ENCODE measurements around the gene CHL1.
A peak's percentile ranks its signal among the peaks of the same experiment; 100 is the strongest.

The CHL1 gene

GRCh38 chr3:341998-342397 is 145.4 kb downstream of the CHL1 start:
- Histone ChIP-seq H3K36me3 (ENCODE audit: insufficient read depth, low read length) (no peaks in the 10 kb centered on the region), H3K9me3 (ENCODE audit: low read depth, low read length) (no peaks in the 10 kb centered on the region), H3K27ac (no peak overlapping the region), H3K4me3 (no peak overlapping the region), H3K9ac (ENCODE audit: insufficient read length) (no peak overlapping the region)
- TF ChIP-seq POLR2AphosphoS5 (IDR thresholded peaks at IDR 0.05; ENCODE audit: borderline replicate concordance, low read depth, low read length) (no peak), FOXP2 (optimal IDR thresholded peaks at IDR 0.05; ENCODE audit: control extremely low read depth, extremely low read length, insufficient read depth) (no peak), EZH2 (IDR thresholded peaks at IDR 0.05) (no peak)
- no peak for DNase-seq (ENCODE audit: low read depth, low spot score)

- no peak for DNase-seq (ENCODE audit: low read depth, low spot score)
- Histone ChIP-seq H3K9ac (ENCODE audit: insufficient read length) (no peak overlapping the region), H3K4me3 (no peak overlapping the region), H3K27ac (no peak overlapping the region), H3K9me3 (ENCODE audit: low read depth, low read length) (no peaks in the 10 kb centered on the region), H3K36me3 (ENCODE audit: insufficient read depth, low read length) (no peaks in the 10 kb centered on the region)
- TF ChIP-seq POLR2AphosphoS5 (IDR thresholded peaks at IDR 0.05; ENCODE audit: borderline replicate concordance, low read depth, low read length), result no peak
- TF ChIP-seq FOXP2 (optimal IDR thresholded peaks at IDR 0.05; ENCODE audit: control extremely low read depth, extremely low read length, insufficient read depth), result no peak
- no peak for TF ChIP-seq EZH2 (IDR thresholded peaks at IDR 0.05)
These were observed 149.6 kb downstream of the CHL1 start for GRCh38 chr3:346186-346585.

GRCh38 chr3:347581-347980 is 151.0 kb downstream of the CHL1 start:
- DNase-seq (ENCODE audit: low read depth, low spot score), result no peak
- no peaks in the 10 kb centered on the region for H3K9me3 ChIP-seq (ENCODE audit: low read depth, low read length)
- TF ChIP-seq POLR2AphosphoS5 (IDR thresholded peaks at IDR 0.05; ENCODE audit: borderline replicate concordance, low read depth, low read length) (no peak), FOXP2 (optimal IDR thresholded peaks at IDR 0.05; ENCODE audit: control extremely low read depth, extremely low read length, insufficient read depth) (no peak), EZH2 (IDR thresholded peaks at IDR 0.05) (no peak)

GRCh38 chr3:350871-351371 is 154.4 kb downstream of the CHL1 start:
- peak; percentile 39 for DNase-seq (ENCODE audit: low read depth, low spot score)
- H3K9me3 ChIP-seq (ENCODE audit: low read depth, low read length), result no peaks in the 10 kb centered on the region

More at GRCh38 chr3:347581-347980, 151.0 kb downstream of the CHL1 start:
- Histone ChIP-seq H3K36me3 (ENCODE audit: insufficient read depth, low read length) (no peaks in the 10 kb centered on the region), H3K4me3 (no peak overlapping the region), H3K9ac (ENCODE audit: insufficient read length) (no peak overlapping the region), H3K27ac (no peak overlapping the region)

GRCh38 chr3:352599-352998 is 156.0 kb downstream of the CHL1 start:
- Histone ChIP-seq H3K36me3 (ENCODE audit: insufficient read depth, low read length) (no peaks in the 10 kb centered on the region), H3K4me3 (no peak overlapping the region), H3K27ac (no peak overlapping the region), H3K9ac (ENCODE audit: insufficient read length) (no peak overlapping the region), H3K9me3 (ENCODE audit: low read depth, low read length) (no peaks in the 10 kb centered on the region)
- TF ChIP-seq POLR2AphosphoS5 (IDR thresholded peaks at IDR 0.05; ENCODE audit: borderline replicate concordance, low read depth, low read length), result no peak
- no peak for TF ChIP-seq FOXP2 (optimal IDR thresholded peaks at IDR 0.05; ENCODE audit: control extremely low read depth, extremely low read length, insufficient read depth)
- TF ChIP-seq EZH2 (IDR thresholded peaks at IDR 0.05), result no peak
- no peak for DNase-seq (ENCODE audit: low read depth, low spot score)

More at GRCh38 chr3:350871-351371, 154.4 kb downstream of the CHL1 start:
- TF ChIP-seq EZH2 (IDR thresholded peaks at IDR 0.05) (no peak), FOXP2 (optimal IDR thresholded peaks at IDR 0.05; ENCODE audit: control extremely low read depth, extremely low read length, insufficient read depth) (no peak)
- peak overlapping the region; percentile 59 for H3K4me3 ChIP-seq
- no peak overlapping the region for H3K9ac ChIP-seq (ENCODE audit: insufficient read length)
- H3K36me3 ChIP-seq (ENCODE audit: insufficient read depth, low read length), result no peaks in the 10 kb centered on the region
- peak overlapping the region; percentile 50; the same call in 1 of the 2 replicates for H3K27ac ChIP-seq

- no peaks in the 10 kb centered on the region for H3K9me3 ChIP-seq (ENCODE audit: low read depth, low read length)
- no peak overlapping the region for H3K27ac ChIP-seq
- H3K4me3 ChIP-seq, result no peak overlapping the region
- DNase-seq (ENCODE audit: low read depth, low spot score), result no peak
- no peaks in the 10 kb centered on the region for H3K36me3 ChIP-seq (ENCODE audit: insufficient read depth, low read length)
- no peak overlapping the region for H3K9ac ChIP-seq (ENCODE audit: insufficient read length)
- TF ChIP-seq POLR2AphosphoS5 (IDR thresholded peaks at IDR 0.05; ENCODE audit: borderline replicate concordance, low read depth, low read length) (no peak), EZH2 (IDR thresholded peaks at IDR 0.05) (no peak), FOXP2 (optimal IDR thresholded peaks at IDR 0.05; ENCODE audit: control extremely low read depth, extremely low read length, insufficient read depth) (no peak)
These were observed 156.7 kb downstream of the CHL1 start for GRCh38 chr3:353191-353739.

- TF ChIP-seq POLR2AphosphoS5 (IDR thresholded peaks at IDR 0.05; ENCODE audit: borderline replicate concordance, low read depth, low read length), result no peak
- TF ChIP-seq FOXP2 (optimal IDR thresholded peaks at IDR 0.05; ENCODE audit: control extremely low read depth, extremely low read length, insufficient read depth), result no peak
- TF ChIP-seq EZH2 (IDR thresholded peaks at IDR 0.05), result no peak
- Histone ChIP-seq H3K27ac (no peak overlapping the region), H3K36me3 (ENCODE audit: insufficient read depth, low read length) (no peaks in the 10 kb centered on the region), H3K9me3 (ENCODE audit: low read depth, low read length) (no peaks in the 10 kb centered on the region), H3K4me3 (no peak overlapping the region), H3K9ac (ENCODE audit: insufficient read length) (no peak overlapping the region)
- no peak for DNase-seq (ENCODE audit: low read depth, low spot score)
These were observed 157.9 kb downstream of the CHL1 start for GRCh38 chr3:354432-354831.

- no peak overlapping the region for H3K9ac ChIP-seq (ENCODE audit: insufficient read length)
- H3K27ac ChIP-seq, result no peak overlapping the region
These were observed 159.1 kb downstream of the CHL1 start for GRCh38 chr3:355622-356021.

GRCh38 chr3:356952-357351 is 160.4 kb downstream of the CHL1 start:
- TF ChIP-seq EZH2 (IDR thresholded peaks at IDR 0.05), result no peak
- TF ChIP-seq FOXP2 (optimal IDR thresholded peaks at IDR 0.05; ENCODE audit: control extremely low read depth, extremely low read length, insufficient read depth), result no peak
- no peak for TF ChIP-seq POLR2AphosphoS5 (IDR thresholded peaks at IDR 0.05; ENCODE audit: borderline replicate concordance, low read depth, low read length)
- no peak for DNase-seq (ENCODE audit: low read depth, low spot score)
- H3K9me3 ChIP-seq (ENCODE audit: low read depth, low read length), result no peaks in the 10 kb centered on the region
- no peak overlapping the region for H3K27ac ChIP-seq
- no peaks in the 10 kb centered on the region for H3K36me3 ChIP-seq (ENCODE audit: insufficient read depth, low read length)
- no peak overlapping the region for H3K4me3 ChIP-seq
- H3K9ac ChIP-seq (ENCODE audit: insufficient read length), result no peak overlapping the region

More at GRCh38 chr3:355622-356021, 159.1 kb downstream of the CHL1 start:
- no peaks in the 10 kb centered on the region for H3K36me3 ChIP-seq (ENCODE audit: insufficient read depth, low read length)
- H3K4me3 ChIP-seq, result no peak overlapping the region
- no peak for DNase-seq (ENCODE audit: low read depth, low spot score)
- no peaks in the 10 kb centered on the region for H3K9me3 ChIP-seq (ENCODE audit: low read depth, low read length)
- TF ChIP-seq POLR2AphosphoS5 (IDR thresholded peaks at IDR 0.05; ENCODE audit: borderline replicate concordance, low read depth, low read length), result no peak
